ENCODE measurements around the gene ACTL8.

The ACTL8 gene

GRCh38 chr1:17875882-17876280 is 120.7 kb downstream of the ACTL8 start:
- H3K9me3 ChIP-seq (ENCODE audit: control insufficient read depth, low read length) = no peaks in the 10 kb centered on the region
- H3K36me3 ChIP-seq (ENCODE audit: control insufficient read depth, insufficient read depth, low read length) = no peaks in the 10 kb centered on the region
- no peak overlapping the region for H3K4me3 ChIP-seq (ENCODE audit: insufficient read depth, low read depth, low read length, poor library complexity, severe bottlenecking)
- DNase-seq = no peak
- no peak overlapping the region for H3K27ac ChIP-seq (ENCODE audit: insufficient read depth, low read length, poor library complexity, severe bottlenecking)
- H3K4me1 ChIP-seq (ENCODE audit: control insufficient read depth, insufficient read depth, low read length, poor library complexity, severe bottlenecking) = no peaks in the 10 kb centered on the region
- H3K27me3 ChIP-seq (replicated peaks; ENCODE audit: control insufficient read depth, insufficient read depth, low read length, poor library complexity, severe bottlenecking) = no peaks in the 10 kb centered on the region
